OCI-LY3 (cell line): ENCODE data around the gene JUND.

Experiments
- H2AFZ ChIP-seq: fragments of 200-600, 300-600 bp; shearing (Covaris generic); 2 replicates; pipeline ENCODE4 v1.6.0; 2014; ENCODE audit warnings: antibody characterized with exemption, low read depth, low read length
- H3K27ac ChIP-seq: fragments of 200-600, 300-600 bp; sonication (generic); 2 replicates; pipeline ENCODE4 v1.5.1; 2014; ENCODE audit warnings: mild to moderate bottlenecking, low read length, moderate library complexity, mixed read lengths
- H3K27me3 ChIP-seq: fragments of 200-600, 300-600 bp; sonication (generic); 2 replicates; pipeline ENCODE4 v1.6.1; 2014; ENCODE audit warnings: low read depth, low read length, mixed read lengths
- H3K36me3 ChIP-seq: fragments of 200-600, 300-600 bp; sonication (generic); replicated peaks from 2 replicates; pipeline ENCODE3; 2014; ENCODE audit warnings: low read depth, low read length, mixed read lengths
- H3K4me1 ChIP-seq: fragments of 300-600, 200-600 bp; sonication (generic); 2 replicates; pipeline ENCODE4 v1.6.1; 2014; ENCODE audit warnings: low read length, mixed read lengths
- H3K4me2 ChIP-seq: fragments of 200-600, 300-600 bp; sonication (generic); 2 replicates; pipeline ENCODE4 v1.6.1; 2014; ENCODE audit warnings: low read length, mixed read lengths
- H3K4me3 ChIP-seq: fragments of 300-600, 200-600 bp; sonication (generic); 2 replicates; pipeline ENCODE4 v1.5.1; 2014; ENCODE audit warnings: antibody characterized with exemption, mild to moderate bottlenecking, low read length, moderate library complexity
- H3K79me2 ChIP-seq: fragments of 300-600, 200-600 bp; shearing (Covaris generic); 2 replicates; pipeline ENCODE4 v1.6.1; 2014; ENCODE audit warnings: mild to moderate bottlenecking, low read length, mixed read lengths
- H3K9ac ChIP-seq: fragments of 300-600, 200-600 bp; shearing (Covaris generic); 2 replicates; pipeline ENCODE4 v1.6.0; 2014; ENCODE audit warnings: mild to moderate bottlenecking, low read length, moderate library complexity
- H3K9me3 ChIP-seq: fragments of 200-600, 300-600 bp; shearing (Covaris generic); 2 replicates; pipeline ENCODE4 v1.6.1; 2014; ENCODE audit warnings: low read length, mixed read lengths; ENCODE audit not compliant: insufficient read depth
- H4K20me1 ChIP-seq: fragments of 200-600, 300-600 bp; sonication (generic); 2 replicates; pipeline ENCODE4 v1.6.1; 2016; ENCODE audit warnings: low read length, mixed read lengths; ENCODE audit not compliant: insufficient read depth
- EZH2phosphoT487 ChIP-seq: fragments of 200-600 bp; shearing (Covaris generic); IDR thresholded peaks from 2 replicates; pipeline ENCODE4 v1.6.1; 2018; ENCODE audit warnings: antibody characterized with exemption, mixed run types, low read depth
- TF ChIP-seq, protein P1 (sequence below): fragments of 200-600, 300-600 bp; sonication (generic); IDR thresholded peaks from 2 replicates; pipeline ENCODE4 v1.5.1; 2014; ENCODE audit warnings: antibody characterized with exemption, low read length, low read depth

The JUND gene

GRCh38 chr19:18264971-18265540, 16.4 kb downstream of the JUND start:
- Histone ChIP-seq H3K4me2 (no peak overlapping the region), H3K4me1 (peaks cover 6% of the 10 kb centered on the region; the same call in 1 of the 2 replicates), H3K36me3 (no peaks in the 10 kb centered on the region), H3K9me3 (no peaks in the 10 kb centered on the region), H2AFZ (no peak overlapping the region), H4K20me1 (no peaks in the 10 kb centered on the region), H3K27me3 (no peaks in the 10 kb centered on the region; the same call in 1 of the 2 replicates), H3K9ac (no peak overlapping the region), H3K79me2 (no peaks in the 10 kb centered on the region), H3K27ac (no peak overlapping the region), H3K4me3 (no peak overlapping the region)
- TF ChIP-seq, protein P1, sequence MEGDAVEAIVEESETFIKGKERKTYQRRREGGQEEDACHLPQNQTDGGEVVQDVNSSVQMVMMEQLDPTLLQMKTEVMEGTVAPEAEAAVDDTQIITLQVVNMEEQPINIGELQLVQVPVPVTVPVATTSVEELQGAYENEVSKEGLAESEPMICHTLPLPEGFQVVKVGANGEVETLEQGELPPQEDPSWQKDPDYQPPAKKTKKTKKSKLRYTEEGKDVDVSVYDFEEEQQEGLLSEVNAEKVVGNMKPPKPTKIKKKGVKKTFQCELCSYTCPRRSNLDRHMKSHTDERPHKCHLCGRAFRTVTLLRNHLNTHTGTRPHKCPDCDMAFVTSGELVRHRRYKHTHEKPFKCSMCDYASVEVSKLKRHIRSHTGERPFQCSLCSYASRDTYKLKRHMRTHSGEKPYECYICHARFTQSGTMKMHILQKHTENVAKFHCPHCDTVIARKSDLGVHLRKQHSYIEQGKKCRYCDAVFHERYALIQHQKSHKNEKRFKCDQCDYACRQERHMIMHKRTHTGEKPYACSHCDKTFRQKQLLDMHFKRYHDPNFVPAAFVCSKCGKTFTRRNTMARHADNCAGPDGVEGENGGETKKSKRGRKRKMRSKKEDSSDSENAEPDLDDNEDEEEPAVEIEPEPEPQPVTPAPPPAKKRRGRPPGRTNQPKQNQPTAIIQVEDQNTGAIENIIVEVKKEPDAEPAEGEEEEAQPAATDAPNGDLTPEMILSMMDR: no peak
- TF ChIP-seq EZH2phosphoT487: no peak

DNA sequence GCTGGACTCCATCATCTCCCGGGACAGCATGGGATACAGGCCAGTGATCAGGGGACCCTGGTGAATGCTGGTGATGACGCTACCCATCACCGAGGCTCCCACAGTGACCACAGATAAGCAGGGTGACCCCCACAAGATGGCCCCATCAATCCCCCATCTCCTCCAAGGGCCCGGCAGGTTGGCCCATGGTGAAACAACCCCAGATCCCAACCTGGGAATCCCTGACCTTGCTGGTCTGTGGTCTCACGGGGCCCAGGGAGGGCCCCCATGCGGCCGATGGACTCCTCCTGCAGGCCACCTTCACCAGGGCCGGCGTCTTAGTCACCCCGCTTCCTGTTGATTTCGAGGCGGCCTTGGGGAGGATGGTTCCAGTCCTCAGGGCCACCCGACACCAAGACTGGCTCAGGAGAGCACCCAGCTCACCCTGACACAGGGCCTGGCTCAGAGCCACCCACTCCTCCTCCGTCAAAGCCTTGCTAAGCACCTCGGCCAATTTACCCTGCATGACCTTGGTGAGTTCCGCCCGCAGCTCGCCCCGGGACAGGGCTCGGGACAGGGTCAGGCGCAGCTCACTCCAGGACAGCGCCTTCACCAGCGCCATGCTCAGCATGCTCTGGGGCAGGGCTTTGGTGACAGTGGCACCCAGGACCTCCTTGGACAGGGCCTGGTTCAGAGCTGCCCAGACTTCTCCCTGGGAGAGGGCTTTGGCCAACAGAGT, 17.1 kb downstream of the JUND start:
- no peak overlapping the region for H3K27ac ChIP-seq
- peaks cover 6% of the 10 kb centered on the region; the same call in 1 of the 2 replicates for H3K4me1 ChIP-seq
- H3K36me3 ChIP-seq: no peaks in the 10 kb centered on the region
- H3K9me3 ChIP-seq: no peaks in the 10 kb centered on the region
- H3K27me3 ChIP-seq: no peaks in the 10 kb centered on the region; the same call in 1 of the 2 replicates
- no peak overlapping the region for H2AFZ ChIP-seq
- TF ChIP-seq, protein P1: no peak
- TF ChIP-seq EZH2phosphoT487: no peak
- H4K20me1 ChIP-seq: no peaks in the 10 kb centered on the region
- H3K79me2 ChIP-seq: no peaks in the 10 kb centered on the region
- H3K4me3 ChIP-seq: no peak overlapping the region
- no peak overlapping the region for H3K4me2 ChIP-seq
- no peak overlapping the region for H3K9ac ChIP-seq

- Histone ChIP-seq H3K79me2 (no peaks in the 10 kb centered on the region), H3K4me1 (peaks cover 6% of the 10 kb centered on the region; the same call in 1 of the 2 replicates), H3K27me3 (no peaks in the 10 kb centered on the region; the same call in 1 of the 2 replicates), H3K36me3 (no peaks in the 10 kb centered on the region), H4K20me1 (no peaks in the 10 kb centered on the region), H3K4me3 (no peak overlapping the region), H3K4me2 (no peak overlapping the region), H3K9me3 (no peaks in the 10 kb centered on the region), H3K9ac (no peak overlapping the region), H3K27ac (no peak overlapping the region), H2AFZ (no peak overlapping the region)
- TF ChIP-seq, protein P1: no peak
- no peak for TF ChIP-seq EZH2phosphoT487
Observed at GRCh38 chr19:18263324-18264136, 17.9 kb downstream of the JUND start.

DNA sequence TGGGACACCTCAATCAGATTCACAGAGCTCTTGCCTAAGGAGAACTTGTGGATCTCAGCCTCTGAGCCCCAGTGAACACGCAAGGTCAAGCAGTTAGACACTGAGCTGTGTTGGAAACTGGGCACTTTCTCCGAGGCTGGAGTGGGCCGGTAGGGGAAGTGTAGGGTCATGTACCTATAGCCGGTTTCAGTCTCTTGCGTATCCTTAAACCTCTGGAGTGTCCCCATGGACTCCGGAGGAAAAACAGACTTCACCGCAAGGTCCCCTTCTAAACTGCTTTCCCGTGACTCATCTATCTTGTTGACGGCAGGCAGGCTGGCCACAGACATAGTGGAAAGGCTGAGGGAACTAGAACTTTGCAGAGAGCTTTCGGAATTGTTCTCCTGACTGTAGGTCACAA, 18.5 kb downstream of the JUND start:
- Histone ChIP-seq H3K9ac (no peak overlapping the region), H4K20me1 (no peaks in the 10 kb centered on the region), H3K4me3 (no peak overlapping the region), H2AFZ (no peak overlapping the region), H3K36me3 (no peaks in the 10 kb centered on the region), H3K9me3 (no peaks in the 10 kb centered on the region), H3K79me2 (no peaks in the 10 kb centered on the region), H3K4me1 (peaks cover 6% of the 10 kb centered on the region; the same call in 1 of the 2 replicates), H3K4me2 (no peak overlapping the region), H3K27ac (no peak overlapping the region), H3K27me3 (no peaks in the 10 kb centered on the region; the same call in 1 of the 2 replicates)
- no peak for TF ChIP-seq EZH2phosphoT487
- TF ChIP-seq, protein P1: no peak
